Astrocyte (in vitro differentiated cells and primary cell): ENCODE data around the gene PRRG1.

ENCODE experiments used
- CTCF ChIP-seq: IDR thresholded peaks from 2 replicates; pipeline ENCODE4 v1.5.1; 2011; ENCODE audit warnings: low read depth, mild to moderate bottlenecking, inconsistent platforms, low read length, moderate library complexity; ENCODE audit not compliant: insufficient read depth
- EZH2 ChIP-seq: IDR thresholded peaks from 2 replicates; pipeline ENCODE4 v1.6.1; 2012; ENCODE audit warnings: mild to moderate bottlenecking, low read length, inconsistent platforms; ENCODE audit not compliant: insufficient read depth

- TF ChIP-seq CTCF (no peak), EZH2 (no peak)
These were observed 125.3 kb downstream of the PRRG1 start for GRCh38 chrX:37474478-37474877.
